ENCODE measurements around the gene PAPPA2.
"Not testable (repeated sequence)": the region's sequence is repeated elsewhere in the genome, so short reads cannot be mapped to it uniquely, and the experiment has no call there.

Gene PAPPA2

DNA sequence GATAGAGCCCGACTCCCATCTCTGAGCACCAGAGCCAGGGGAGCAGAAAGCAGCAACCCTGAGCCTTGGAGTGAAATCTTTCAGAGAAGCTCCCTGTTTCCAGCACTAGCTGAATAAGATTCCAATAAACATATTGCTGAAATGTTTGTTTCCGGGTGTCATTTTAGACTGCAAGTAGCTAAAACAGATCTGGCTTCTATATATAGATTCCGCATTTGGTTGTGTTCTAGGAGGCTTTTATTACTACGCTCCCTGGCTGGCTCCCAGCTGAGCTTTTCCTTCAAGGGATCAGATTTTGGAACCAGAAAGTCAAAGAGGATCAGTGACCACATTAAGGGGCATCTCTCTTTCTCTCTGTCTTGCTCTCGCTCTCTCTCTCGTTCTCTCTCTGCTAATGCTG is 88.2 kb downstream of the PAPPA2 start:
- DNase-seq (ENCODE audit: low spot score): no peak

DNA sequence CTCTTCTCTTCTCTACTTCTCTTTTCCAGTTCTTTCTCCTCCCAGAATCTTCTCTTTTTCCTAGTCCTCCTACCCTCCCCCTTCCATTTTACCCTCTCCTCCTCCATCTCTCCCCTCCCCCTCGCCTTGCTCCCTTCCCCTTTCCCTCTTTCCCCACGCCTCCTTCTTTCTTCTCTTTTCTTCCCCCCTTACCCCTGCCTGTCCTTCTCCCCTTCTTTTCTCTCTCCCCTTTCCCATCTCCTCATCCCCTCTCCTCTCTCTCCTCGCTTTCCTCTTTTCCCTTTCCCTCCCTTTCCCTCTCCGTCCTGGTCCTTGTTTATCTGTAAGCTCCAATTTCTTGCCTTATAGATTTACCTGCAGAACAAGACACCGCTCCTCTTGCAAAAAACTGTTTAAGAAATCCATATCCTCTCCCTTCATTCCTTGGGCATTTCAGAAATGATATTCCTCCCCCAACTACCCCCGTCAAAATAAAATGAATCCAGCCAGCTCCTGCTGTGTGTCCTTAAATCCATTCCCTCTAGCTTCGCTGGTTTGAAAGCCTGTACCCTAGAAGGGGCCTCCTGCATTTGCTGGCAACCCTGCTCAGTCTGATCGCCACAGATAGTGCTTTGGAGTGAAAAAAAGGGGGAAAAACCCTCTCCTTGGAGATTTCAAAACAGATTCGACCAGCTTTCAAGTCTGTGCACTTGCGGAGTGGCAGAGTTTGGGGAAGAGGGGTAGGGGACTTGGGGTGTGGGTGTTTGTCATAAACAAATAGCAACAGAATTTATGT is 89.4 kb downstream of the PAPPA2 start:
- DNase-seq (ENCODE audit: low spot score): no peak

DNA sequence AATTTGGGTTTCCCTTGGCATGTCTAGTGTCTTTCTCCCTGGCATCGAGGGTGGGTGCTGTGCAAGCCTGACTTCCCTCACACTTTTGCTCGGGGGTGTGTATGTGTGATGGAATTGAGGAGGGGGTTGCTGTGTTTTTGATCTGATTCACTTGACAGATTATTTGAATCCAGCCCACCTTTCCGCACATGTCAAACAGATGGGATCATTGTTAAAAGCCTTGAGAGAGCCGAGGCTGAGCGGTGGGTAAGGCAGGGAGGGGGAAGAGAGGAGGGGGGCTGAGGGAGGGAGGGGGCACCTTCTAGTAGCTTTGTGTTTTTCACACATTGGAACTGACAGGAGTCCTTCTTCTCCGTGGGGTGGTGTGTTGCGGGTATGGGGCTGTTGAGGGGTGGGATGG is 90.0 kb downstream of the PAPPA2 start:
- no peak for DNase-seq (ENCODE audit: low spot score)

DNA sequence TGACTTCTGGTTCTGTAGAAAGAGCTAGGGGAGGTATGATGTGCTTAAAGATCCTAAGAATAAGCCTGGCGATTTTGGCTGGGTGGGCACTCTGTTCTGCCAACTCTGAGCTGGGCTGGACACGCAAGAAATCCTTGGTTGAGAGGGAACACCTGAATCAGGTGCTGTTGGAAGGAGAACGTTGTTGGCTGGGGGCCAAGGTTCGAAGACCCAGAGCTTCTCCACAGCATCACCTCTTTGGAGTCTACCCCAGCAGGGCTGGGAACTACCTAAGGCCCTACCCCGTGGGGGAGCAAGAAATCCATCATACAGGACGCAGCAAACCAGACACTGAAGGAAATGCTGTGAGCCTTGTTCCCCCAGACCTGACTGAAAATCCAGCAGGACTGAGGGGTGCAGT is 93.3 kb downstream of the PAPPA2 start:
- DNase-seq (ENCODE audit: low spot score): no peak

DNA sequence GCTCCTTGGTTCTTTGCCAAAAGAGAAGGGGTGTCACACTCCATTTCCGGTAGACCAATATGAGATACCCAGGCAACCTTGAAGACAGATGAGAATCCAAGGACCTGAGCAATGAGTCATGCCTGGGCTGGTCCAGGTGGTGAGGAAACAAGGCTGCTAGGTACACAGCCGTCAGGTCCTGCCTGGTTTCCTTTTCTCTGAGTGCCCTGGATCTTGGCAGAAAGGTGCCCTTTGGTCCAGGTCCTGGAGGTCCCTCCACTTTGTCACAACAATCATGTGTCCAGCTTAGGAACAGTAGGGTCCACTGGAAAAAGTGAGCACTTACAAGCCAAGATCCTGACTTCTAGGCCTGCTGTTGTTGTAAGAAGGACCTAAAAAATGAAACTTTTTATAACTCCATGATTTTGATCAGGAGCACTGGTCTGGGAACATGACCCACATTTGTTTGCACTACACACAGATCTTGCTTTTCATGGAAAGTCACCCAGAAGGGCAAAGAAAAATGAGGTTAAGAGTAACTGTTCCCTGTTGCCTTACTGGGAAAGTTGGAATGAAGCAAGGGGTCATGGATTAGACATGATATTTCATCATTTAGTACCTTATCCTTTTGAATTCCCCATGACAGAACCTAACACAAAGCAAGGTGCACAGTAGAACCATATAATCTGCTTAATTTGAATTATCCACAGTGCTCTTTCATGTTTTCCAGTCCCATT is 94.7 kb downstream of the PAPPA2 start:
- no peak for DNase-seq (ENCODE audit: low spot score)

DNA sequence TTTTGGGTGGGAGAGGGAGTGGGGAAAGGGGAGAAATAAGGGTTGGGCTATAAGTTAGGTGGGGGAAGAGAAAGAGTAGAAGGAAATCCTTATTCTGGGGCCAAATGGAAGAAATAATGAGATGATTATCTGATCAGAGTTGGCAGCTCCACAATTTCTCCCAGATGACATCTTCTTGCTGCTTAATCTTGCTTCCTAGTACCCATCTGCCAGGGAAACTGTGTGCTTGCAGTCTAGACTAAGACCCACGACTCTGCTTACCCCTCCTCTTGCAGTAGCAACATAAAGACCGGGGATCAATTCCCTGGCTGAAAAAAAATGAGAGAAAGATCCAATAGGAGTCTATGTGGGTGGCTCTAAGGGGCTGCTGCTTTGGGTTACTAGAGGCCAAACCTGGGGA is 95.6 kb downstream of the PAPPA2 start:
- DNase-seq (ENCODE audit: low spot score): no peak

DNA sequence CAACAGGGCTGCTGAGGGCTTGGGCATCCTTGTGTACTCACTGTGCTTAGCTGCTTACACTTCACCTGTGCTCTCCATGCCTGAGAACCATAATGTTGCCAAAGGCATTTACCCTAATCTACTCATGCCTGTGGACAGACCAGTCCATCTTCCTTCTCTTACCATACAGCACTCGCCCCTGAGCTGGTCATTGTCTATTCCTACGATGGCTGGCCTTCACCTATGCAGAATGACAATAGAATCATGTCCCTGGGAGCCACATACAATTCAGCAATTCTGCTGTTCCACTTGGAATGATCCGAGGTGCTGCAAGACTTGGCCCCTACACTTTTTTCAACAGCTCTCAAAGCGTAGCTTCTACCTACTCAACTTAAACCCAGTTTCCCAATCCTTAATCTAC is 96.5 kb downstream of the PAPPA2 start:
- no peak for DNase-seq (ENCODE audit: low spot score)

DNA sequence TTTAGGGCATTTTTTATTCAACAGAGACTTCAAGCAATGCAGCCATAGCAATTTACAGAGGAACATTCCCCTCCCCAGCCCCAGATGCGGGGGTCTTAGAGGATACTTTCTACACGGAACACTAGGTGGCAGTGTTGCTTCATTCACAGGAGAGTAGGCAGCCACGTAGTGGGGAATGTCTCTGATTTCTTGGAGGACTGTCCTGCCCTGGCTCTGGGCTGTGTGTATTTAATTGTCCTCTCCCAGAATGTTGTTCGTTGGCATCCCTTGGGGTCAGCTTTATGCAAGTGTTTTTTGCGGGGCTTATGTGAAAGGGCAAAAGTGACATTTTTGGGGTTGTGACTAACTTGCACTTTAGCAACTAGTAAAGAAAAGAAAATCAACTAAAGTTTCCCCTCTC is 96.9 kb downstream of the PAPPA2 start:
- DNase-seq (ENCODE audit: low spot score): peak; percentile 37

DNA sequence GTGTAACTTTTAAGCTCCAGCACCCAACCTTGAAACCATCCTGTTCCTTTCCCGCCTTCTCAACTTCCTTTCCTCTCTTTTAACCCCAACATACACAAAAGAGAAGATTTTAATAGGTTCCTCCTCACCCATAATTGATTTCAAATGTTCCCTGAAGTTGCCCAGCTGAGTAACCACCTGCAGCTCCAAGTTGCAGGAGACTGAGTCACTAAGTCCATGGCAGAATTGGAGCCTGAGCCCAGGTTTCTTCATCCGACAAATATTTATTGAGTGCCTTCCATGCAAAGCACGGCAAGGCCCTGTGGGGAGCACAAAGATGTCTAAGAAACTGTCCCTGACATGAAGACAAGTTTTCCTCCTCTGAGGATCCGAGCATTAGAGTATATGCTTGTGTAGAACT is 97.7 kb downstream of the PAPPA2 start:
- DNase-seq (ENCODE audit: low spot score): no peak

DNA sequence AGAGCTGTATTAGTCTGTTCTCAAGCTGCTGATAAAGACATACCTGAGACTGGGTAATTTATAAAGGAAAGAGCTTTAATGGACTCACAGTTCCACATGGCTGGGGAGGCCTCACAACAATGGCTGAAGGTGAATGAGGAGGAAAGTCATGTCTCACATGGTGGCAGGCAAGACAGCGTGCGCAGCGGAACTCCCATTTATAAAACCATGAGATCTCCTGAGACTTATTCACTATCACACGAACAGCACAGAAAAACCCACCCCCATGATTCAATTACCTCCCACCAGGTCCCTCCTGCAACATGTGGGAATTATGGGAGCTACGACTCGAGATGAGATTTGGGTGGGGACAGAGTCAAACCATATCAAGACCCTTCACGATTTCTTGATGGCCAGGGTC is 98.8 kb downstream of the PAPPA2 start:
- DNase-seq (ENCODE audit: low spot score): not testable (repeated sequence)

DNA sequence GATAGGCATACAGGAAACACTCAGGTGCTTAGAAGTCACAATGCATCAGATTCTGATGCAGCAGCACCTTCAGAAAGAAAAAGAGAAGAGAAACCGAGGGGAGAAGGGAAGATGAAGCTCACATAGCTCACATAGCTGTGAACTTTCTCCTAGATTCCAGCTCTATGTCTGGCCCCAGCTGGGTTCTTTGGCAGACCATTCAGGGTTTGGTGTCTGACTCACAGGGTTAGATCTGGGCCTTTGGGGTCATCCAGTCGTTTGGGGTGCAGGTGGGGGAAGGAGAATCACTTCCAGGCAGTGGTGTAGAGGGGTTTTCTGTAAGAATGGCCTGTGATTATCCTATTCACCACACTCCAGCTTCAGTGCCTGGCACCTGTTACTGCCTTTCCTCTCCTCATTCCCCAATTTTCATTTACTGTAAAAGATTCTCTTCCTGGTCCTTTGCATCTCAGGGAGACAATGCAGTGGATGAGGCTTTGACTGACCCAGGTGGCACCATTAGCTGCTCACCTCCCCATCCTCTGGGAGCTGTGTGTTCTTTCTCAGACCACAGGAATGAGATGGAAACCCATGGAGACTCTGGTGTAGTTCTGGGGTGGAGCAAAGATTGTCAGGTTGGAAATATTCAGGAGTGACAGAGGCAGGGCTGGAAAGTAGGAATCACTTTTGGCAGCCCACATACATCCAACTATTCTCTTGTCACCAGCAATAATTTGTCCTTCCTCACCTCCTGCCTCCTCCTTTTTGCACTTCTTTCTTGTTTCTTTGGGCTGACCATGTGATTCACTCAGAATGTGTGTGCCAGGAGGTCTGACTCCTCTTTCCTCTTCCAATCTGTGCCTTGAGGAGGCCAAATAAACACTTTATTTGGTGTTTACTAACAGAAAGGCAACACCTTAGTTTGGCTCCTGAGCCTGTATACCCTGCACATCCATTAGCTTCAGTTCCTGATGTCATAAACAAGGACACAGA is 103.3 kb downstream of the PAPPA2 start:
- no peak for DNase-seq (ENCODE audit: low spot score)

DNA sequence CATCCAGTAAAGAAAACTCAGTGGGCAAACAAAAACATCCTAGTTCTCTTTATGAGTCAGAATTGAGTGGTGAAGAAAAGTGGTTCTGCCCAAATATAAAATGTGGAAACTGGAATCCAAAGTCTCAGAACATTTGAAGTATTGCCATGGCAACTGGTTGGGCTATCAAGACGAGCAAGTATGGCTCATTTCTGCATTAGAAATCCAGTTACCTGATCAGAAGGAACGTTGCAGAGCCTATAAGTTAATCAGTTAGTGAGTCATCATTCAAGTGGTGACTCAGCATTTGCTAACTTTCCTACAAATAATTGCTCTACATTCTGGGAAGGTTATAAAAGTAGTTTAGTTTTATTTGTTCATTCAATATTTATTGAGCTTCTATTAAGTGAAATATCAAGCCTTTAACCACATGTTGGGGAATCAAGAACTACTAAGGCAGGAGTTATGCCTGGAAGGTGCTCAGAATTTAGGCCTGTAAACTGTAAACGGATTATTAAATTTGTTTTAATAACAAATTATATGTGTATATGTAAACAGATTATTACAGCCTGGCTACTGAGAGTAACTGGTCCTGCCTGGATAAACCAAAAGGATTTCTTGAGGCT is 104.3 kb downstream of the PAPPA2 start:
- no peak for DNase-seq (ENCODE audit: low spot score)

DNA sequence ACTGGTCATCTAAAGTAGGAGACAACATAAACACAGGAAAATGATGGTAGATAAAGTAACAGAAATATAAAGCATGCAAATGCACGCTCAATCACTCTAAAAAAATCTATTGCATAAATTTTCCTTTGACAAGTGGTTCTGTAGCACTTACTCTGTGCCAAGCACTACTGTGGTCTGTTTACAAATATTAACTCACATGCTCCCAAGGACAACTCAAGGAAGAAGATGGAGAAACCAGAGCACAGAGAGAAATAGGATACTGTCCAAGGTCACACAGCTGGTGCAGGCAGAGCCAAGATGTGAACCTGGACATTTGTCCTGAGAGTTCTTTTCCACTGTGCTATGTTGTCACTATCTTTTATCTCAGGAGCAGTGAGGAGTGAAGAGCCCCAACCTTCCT is 105.2 kb downstream of the PAPPA2 start:
- no peak for DNase-seq (ENCODE audit: low spot score)

DNA sequence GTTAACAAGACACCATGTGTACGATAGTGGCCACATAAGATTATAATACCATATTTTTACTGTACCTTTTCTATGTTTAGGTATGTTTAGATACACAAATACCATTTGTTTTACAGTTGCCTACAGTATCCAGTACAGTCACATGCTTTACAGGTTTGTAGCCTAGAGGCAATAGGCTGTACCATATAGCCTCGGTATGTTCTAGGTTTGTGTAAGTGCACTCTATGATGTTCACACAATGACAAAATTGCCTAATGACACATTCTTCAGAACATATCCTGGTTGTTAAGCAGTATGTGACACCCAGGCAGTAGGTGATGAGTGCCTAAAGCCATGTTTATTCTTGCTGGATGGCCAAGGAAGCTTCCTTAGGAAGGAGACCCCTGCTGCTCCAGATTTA is 111.8 kb downstream of the PAPPA2 start:
- no peak for DNase-seq (ENCODE audit: low spot score)

DNA sequence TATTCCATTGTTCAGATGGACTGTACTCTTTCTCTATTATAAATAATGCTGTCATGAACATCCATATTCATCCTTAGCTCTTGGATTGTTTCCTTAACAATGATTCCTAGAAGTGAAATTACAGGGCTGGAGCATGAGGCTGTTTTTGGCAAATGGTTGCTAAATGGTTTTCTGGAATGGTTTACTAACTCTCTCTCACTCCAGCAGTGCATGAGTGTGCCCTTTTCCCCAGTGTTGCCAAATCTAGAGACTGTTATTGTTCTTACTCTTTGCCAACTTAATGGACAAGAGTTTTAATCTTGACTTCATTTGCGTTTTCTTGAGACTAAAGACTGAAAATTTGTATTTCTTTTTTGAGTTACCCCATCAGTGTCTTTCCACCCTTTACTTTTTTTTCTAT is 113.0 kb downstream of the PAPPA2 start:
- no peak for DNase-seq (ENCODE audit: low spot score)

DNA sequence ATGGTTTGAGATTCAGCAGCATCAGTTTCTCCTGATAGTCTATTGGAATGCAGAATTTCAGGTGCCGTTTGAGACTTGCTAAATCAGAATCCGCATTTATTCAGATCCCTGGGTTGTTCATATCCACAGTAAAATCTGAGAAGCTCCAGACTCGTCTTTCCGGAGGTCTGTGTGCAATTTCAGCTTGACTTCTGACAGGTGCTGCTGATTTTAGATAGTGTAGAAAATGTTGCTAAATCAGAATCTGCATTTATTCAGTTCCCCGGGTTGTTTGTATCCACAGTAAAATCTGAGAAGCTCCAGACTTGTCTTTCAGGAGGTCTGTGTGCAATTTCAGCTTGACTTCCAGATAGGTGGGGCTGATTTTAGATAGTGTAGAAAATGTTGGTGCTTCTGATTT is 113.7 kb downstream of the PAPPA2 start:
- DNase-seq (ENCODE audit: low spot score): no peak

DNA sequence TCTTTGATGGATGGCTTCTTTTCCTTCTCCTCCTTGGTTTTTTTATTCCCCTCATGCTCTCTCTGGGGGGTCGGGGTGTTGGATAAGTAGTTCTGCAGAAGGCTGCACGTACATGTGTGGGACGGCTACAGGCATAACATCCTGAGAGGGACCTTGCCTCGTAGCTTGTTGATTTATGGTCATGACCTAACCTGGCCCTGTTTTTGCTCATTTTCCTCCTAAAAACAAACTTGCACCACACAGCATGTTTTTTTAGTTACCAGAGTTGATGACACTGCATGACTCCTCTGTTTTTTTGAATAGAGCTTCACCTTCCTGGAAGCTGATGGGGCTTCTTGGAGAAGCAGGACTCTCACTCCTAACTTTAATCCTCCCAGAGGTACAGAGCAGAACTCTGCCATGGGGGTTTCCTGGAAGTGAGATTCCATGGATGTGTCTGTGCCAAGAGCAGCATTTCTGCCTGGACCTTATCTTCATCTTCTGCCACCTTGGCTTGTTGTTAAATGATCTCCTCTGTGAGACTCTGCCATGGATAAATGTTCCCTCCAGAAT is 114.7 kb downstream of the PAPPA2 start:
- DNase-seq (ENCODE audit: low spot score): no peak

DNA sequence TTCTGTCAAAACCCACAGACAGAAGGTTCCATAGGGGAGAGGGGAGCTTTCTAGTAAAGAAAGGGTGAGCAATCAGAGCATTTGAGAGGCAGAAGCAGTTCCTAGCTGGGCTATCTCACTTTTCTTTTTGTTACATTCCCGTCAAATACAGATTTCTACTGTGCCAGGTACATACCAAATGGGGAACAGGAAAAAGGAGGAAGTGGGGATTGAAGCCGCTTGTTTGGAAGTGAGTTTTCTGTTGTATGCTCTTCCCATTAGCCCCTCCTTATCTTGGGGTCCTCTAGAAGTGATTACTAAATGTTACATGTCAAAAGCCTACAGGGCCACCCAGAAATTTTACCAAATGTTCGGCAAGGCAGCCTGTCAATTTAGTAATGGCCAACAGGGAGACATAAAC is 116.1 kb downstream of the PAPPA2 start:
- no peak for DNase-seq (ENCODE audit: low spot score)

DNA sequence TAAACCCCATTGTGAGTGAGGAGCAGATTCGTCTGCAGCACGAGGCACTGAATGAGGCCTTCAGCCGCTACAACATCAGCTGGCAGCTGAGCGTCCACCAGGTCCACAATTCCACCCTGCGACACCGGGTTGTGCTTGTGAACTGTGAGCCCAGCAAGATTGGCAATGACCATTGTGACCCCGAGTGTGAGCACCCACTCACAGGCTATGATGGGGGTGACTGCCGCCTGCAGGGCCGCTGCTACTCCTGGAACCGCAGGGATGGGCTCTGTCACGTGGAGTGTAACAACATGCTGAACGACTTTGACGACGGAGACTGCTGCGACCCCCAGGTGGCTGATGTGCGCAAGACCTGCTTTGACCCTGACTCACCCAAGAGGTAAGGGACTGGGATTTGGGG is 132.2 kb downstream of the PAPPA2 start:
- DNase-seq (ENCODE audit: low spot score): no peak

DNA sequence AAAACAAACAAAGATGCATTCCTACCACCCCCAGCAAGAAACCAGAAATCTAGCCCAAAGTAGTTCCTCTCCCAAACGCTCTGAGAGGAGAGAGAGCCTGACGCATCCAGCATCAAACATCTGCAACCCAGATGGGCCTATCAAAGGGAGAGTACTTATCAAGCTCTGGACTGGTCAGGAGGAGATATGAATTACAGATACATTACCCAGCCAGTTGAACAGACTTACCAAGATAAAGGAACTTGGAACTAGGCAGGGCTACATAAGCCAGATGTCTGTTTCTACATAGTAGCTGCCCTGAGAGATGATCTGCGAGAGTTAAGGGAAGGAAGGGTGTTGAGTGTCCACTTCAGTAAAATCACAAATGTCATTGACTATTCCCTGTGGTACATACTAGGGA is 138.4 kb downstream of the PAPPA2 start:
- no peak for DNase-seq (ENCODE audit: low spot score)

DNA sequence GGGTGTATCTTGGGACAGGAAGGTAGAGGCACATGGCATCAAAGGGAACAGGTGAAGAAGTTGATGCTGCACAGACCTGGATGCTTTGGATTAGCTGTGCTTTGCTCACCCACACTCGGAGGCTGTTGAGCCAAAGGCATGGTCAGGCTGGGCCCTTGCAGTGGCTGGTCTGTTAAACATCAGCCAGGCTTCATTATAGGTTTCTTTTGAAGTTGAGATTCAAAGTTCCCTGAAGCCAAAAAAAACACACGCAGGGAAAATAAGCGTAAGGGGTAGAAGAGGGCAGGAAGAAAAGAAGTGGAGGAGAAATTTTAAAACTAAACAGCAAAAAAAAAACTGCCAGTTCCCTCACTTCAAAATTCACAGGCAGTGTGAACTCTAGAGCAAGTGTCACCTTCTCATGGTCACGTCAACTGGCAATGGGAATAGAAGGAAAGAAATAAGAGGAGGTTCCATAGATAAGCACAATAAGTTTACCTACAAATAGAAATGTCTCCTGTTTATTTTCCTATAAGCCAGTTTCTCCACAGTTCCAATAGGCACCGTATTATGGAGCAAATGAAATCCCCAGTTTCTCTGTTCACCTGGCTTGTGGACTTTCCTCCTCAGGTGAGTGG is 139.5 kb downstream of the PAPPA2 start:
- no peak for DNase-seq (ENCODE audit: low spot score)

DNA sequence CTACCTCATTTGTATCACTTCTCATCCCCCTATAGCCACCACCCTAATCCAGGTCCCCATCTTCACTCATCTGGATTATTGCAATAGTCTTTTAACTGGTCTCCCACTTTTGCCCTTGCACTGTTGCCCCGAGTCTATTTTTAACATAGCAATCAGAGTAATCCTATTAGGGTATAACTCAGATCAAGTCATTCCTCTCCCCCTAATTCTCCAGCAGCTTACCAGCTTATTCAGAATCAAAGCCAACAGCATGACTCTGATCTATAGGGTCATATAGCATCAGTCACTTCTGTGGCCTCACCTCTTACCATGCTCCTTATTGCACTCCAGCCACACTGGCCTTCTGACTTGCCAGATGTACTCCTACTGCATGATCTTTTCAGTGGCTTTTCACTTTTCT is 140.7 kb downstream of the PAPPA2 start:
- no peak for DNase-seq (ENCODE audit: low spot score)

All from activated CD4-positive, alpha-beta T cell treated with anti-CD3 and anti-CD28 coated beads, Interleukin-2, Interleukin-4, amounts not matched to agents 100 ng/mL and 50 ng/mL, durations not matched to agents 16 hours and 8 hours (primary cell).